Psoas muscle (tissue), 8 donors: ENCODE results near the gene NT5C1A. TPM values are rescaled to one million over a fixed set of nuclear protein-coding genes. Genes with fewer than 3 reads are reported as not detected.
A peak's percentile ranks its signal among the peaks of the same experiment; 100 is the strongest.

Experiments
- ATAC-seq, 4 donors: fragments of 200-7000 bp; cut with Tn5 transposase; one replicate each; pipeline ENCODE4 v1.9.1; 2020; ENCODE audit warnings: moderate library complexity in 3 of 4, mild to moderate bottlenecking in 2 of 4
- DNase-seq, 2 donors: peaks; one replicate each; pipeline ENCODE4 v3.0.0-alpha.2; 2020
- H3K27ac ChIP-seq: fragments of 200-600 bp; one replicate; pipeline ENCODE4 v1.8.0; 2022
- H3K27me3 ChIP-seq, 3 donors: fragments of 200-600 bp in 1 of 3; one replicate each; pipeline versions ENCODE4 v1.6.1 to v1.8.0; 2013 to 2022; ENCODE audit warnings: low read length in 2 of 3, mild to moderate bottlenecking in 2 of 3, moderate library complexity in 1 of 3; ENCODE audit not compliant: insufficient read depth in 3 of 3
- H3K36me3 ChIP-seq, 2 donors: fragments of 200-600 bp in 1 of 2; one replicate each; pipeline versions ENCODE4 v1.6.1 to v1.8.0; 2013 to 2022; ENCODE audit warnings: low read depth in 1 of 2, mild to moderate bottlenecking in 1 of 2, moderate library complexity in 1 of 2; ENCODE audit not compliant: insufficient read depth in 1 of 2
- H3K4me1 ChIP-seq: fragments of 200-600 bp; one replicate; pipeline ENCODE4 v1.8.0; 2022
- H3K4me3 ChIP-seq: fragments of 200-600 bp; one replicate; pipeline ENCODE4 v1.8.0; 2022; ENCODE audit warnings: mild to moderate bottlenecking
- H3K9me3 ChIP-seq: fragments of 200-600 bp; one replicate; pipeline ENCODE4 v1.8.0; 2022
- WGBS, 3 donors: extraction: QIAGEN DNeasy Blood & Tissue Kit; methylation state at CpG; one replicate each; pipeline versions ENCODE4 v1.1.6 to v1.1.7; 2013; 5-methylcytosine and 5-hydroxymethylcytosine counted together
- intact Hi-C, 2 donors: fragments of 100-400 bp; cut with DNase I; formaldehyde crosslinking; loops; one replicate each; pipeline versions ENCODE4 v1.11.0 to v1.14.2; 2022
- polyA plus RNA-seq, 3 donors: library from polyadenylated mRNA; stranded (reverse); fragments of 200-250 nt; gene quantifications; one replicate each; pipeline ENCODE4 v1.2.3, GENCODE V29; 2013
- total RNA-seq, 4 donors: library from RNA; stranded (reverse); fragmentation: NEBNext Ultra II Directional in 2 of 4; extraction: Animal tissue kit (Norgen Biotek cat#: 25700) in 2 of 4; gene quantifications; one replicate each; pipeline versions ENCODE4 v1.2.1 to v1.2.4, GENCODE V29; 2021 to 2023
- TF ChIP-seq, protein P1 (sequence below): fragments of 200-600 bp; IDR thresholded peaks from one replicate; pipeline ENCODE4 v1.8.0; 2022; ENCODE audit warnings: antibody characterized with exemption
- donor health status: healthy with polysubstance abuse.
- donor health status: DM: no; HTN: no; CAD: no; lungs with moderate emphysema.
- donor health status: Bipolar disorder and iron deficiency.
- donor health status: healthy.
- donor health status: DM: yes; HTN: yes; CAD: no.
- donor health status: DM: no; HTN: no; CAD: no.
- donor health status: DM: no; HTN: no; CAD: no.
- donor health status: DM: yes; HTN: yes; CAD: no.

NT5C1A gene
- total and polyA plus RNA-seq, 7 donors = 1.2 to 112 (median 35.0) TPM

- peak overlapping the region; percentile 70 for H3K4me3 ChIP-seq
- WGBS, 3 donors = 20 to 46% (median 21%) methylated on average over 2 of the region's 2 CpGs
- H3K4me1 ChIP-seq = peaks cover 5% of the 10 kb centered on the region
- no peaks in the 10 kb centered on the region for H3K9me3 ChIP-seq
- peak overlapping the region; percentile 53 for H3K27ac ChIP-seq
- ATAC-seq = no peak
- H3K36me3 ChIP-seq = peaks cover 0 to 6% of the 10 kb centered on the region in 2 donors
- no peak for DNase-seq
- TF ChIP-seq, protein P1, sequence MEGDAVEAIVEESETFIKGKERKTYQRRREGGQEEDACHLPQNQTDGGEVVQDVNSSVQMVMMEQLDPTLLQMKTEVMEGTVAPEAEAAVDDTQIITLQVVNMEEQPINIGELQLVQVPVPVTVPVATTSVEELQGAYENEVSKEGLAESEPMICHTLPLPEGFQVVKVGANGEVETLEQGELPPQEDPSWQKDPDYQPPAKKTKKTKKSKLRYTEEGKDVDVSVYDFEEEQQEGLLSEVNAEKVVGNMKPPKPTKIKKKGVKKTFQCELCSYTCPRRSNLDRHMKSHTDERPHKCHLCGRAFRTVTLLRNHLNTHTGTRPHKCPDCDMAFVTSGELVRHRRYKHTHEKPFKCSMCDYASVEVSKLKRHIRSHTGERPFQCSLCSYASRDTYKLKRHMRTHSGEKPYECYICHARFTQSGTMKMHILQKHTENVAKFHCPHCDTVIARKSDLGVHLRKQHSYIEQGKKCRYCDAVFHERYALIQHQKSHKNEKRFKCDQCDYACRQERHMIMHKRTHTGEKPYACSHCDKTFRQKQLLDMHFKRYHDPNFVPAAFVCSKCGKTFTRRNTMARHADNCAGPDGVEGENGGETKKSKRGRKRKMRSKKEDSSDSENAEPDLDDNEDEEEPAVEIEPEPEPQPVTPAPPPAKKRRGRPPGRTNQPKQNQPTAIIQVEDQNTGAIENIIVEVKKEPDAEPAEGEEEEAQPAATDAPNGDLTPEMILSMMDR = no peak
- intact Hi-C loops = no loop called here
- H3K27me3 ChIP-seq = no peaks in the 10 kb centered on the region
Measured at GRCh38 chr1:39635871-39636210, 36.1 kb downstream of the NT5C1A start.

- Histone ChIP-seq H3K36me3 (peaks cover 0 to 10% of the 10 kb centered on the region in 2 donors), H3K27me3 (no peaks in the 10 kb centered on the region), H3K4me1 (peaks cover 5% of the 10 kb centered on the region), H3K4me3 (peak overlapping the region; percentile 70), H3K9me3 (no peaks in the 10 kb centered on the region), H3K27ac (peak overlapping the region; percentile 53)
- intact Hi-C loops = no loop called here
- ATAC-seq = no peak
- peak in 1 of 2 donors; percentile 58 for DNase-seq
- WGBS, 3 donors = 47 to 68% (median 54%) methylated on average over 12 of the region's 12 CpGs
- TF ChIP-seq, protein P1 = no peak
Measured at GRCh38 chr1:39635205-39635870, 36.6 kb downstream of the NT5C1A start.

DNA sequence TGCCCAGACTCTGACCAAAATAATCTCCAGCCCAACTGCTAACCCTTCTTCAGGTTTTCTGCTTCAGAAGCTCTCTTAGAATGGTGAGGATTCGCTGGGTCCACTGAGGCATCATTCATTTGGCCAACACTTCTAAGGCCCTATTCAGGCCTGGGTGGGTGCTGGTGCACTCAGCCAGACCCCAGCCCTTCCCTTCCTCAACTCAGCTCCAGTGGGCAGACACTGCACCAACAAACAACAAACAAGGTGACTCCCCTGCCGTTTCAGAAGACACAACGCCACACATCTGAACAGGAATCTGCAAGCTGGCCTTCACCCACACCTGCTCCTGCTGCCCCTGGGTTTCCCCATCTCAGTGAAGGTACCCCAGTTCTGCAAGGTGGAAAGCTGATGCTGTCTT is 38.5 kb downstream of the NT5C1A start:
- DNase-seq (no peak), ATAC-seq (peak in 1 of 4 donors; percentile 20)
- intact Hi-C loops = no loop called here
- WGBS, 3 donors = 46 to 71% (median 49%) methylated on average over 3 of the region's 3 CpGs
- Histone ChIP-seq H3K4me3 (peak overlapping the region; percentile 46), H3K4me1 (peaks cover 5% of the 10 kb centered on the region), H3K27me3 (no peaks in the 10 kb centered on the region), H3K36me3 (peaks cover 0 to 23% of the 10 kb centered on the region in 2 donors), H3K27ac (no peak overlapping the region), H3K9me3 (no peaks in the 10 kb centered on the region)
- TF ChIP-seq, protein P1 = no peak

DNA sequence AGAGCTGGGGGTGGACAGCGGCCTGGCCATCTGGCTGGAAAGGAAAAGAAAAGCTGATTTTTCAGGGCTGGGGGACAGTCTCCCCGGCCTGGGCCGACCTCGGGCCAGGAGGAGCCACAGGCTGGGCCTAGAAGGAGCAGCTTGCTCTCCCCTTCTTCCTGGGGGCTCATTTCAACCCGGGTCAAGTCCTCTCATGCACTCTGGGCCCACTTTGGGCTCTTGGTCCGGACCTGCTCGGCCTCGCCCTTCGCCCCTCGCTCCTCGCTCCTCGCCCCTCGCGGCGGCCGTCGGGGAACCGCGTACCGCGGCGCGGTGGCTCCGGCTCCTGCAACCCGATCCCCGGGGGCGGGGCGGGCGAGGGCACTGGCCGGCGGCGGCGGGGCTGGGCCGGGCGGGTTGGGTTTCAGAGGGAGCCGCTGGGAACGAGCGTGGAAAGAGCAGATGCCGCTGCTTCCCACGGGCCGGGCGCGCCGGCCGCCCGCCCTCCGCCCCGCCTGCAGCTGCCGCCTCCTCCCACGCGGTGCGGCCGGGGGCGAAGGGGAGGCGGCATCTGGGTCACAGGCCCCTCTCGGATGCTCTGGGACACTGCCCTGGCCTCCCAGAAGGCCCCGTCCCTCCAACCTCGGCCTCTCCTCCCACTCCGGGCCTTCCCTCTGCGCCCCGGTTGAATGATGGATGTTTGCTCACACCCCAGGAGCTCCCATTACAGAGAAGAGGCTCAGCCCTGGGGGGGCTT is 39.1 kb downstream of the NT5C1A start:
- no peaks in the 10 kb centered on the region for H3K9me3 ChIP-seq
- H3K36me3 ChIP-seq = peaks cover 0 to 23% of the 10 kb centered on the region in 2 donors
- ATAC-seq (peak; percentile 66 to 82 (median 78)), DNase-seq (peak; percentile 76)
- H3K4me1 ChIP-seq = peaks cover 5% of the 10 kb centered on the region
- peak overlapping the region; percentile 46 for H3K4me3 ChIP-seq
- intact Hi-C loops = no loop called here
- H3K27me3 ChIP-seq = no peaks in the 10 kb centered on the region
- TF ChIP-seq, protein P1 = no peak
- 9 to 17% (median 13%) methylated on average over 21 to 61 of the region's 61 CpGs for WGBS, 3 donors
- no peak overlapping the region for H3K27ac ChIP-seq
